Measurements from ENCODE around the gene SIX1.
A peak's percentile ranks its signal among the peaks of the same experiment; 100 is the strongest.

The SIX1 gene

GRCh38 chr14:60647837-60648248, 1.4 kb downstream of the SIX1 start:
- POLR2A ChIA-PET, result interaction anchor here (0.8 to 3.2 kb wide), 6 partner anchors 9 to 76 kb away, joined by 3 to 28 read pairs (median 8); partner anchors contain the start of gene SIX4
- DNase-seq (ENCODE audit: extremely low spot score), result no peak

GRCh38 chr14:60647081-60647836, 2.0 kb downstream of the SIX1 start:
- TF ChIP-seq FOXK2 (IDR thresholded peaks at IDR 0.05), result no peak
- no peak for TF ChIP-seq ZNF384 (IDR thresholded peaks at IDR 0.05)
- TF ChIP-seq LEF1 (IDR thresholded peaks at IDR 0.05; ENCODE audit: borderline replicate concordance), result no peak
- no peak for TF ChIP-seq SP1 (IDR thresholded peaks at IDR 0.05)
- CTCF ChIA-PET, result interaction anchor here (0.6 to 0.8 kb wide), 2 partner anchors 7 to 13 kb away, joined by 3 read pairs; no protein-coding TSS in a partner anchor
- POLR2A ChIA-PET, result interaction anchor here (1.1 to 3.2 kb wide), 6 partner anchors 9 to 333 kb away, joined by 3 to 28 read pairs (median 11); partner anchors contain the start of genes SLC38A6 and TRMT5
- no peak for DNase-seq (ENCODE audit: extremely low spot score)

More at GRCh38 chr14:60647837-60648248, 1.4 kb downstream of the SIX1 start:
- CTCF ChIA-PET, result no interaction called here
- TF ChIP-seq ZNF384 (IDR thresholded peaks at IDR 0.05) (no peak), FOXK2 (IDR thresholded peaks at IDR 0.05) (no peak), SUZ12 (IDR thresholded peaks at IDR 0.05) (no peak), TARDBP (IDR thresholded peaks at IDR 0.05) (no peak), HDGF (IDR thresholded peaks at IDR 0.05; ENCODE audit: borderline replicate concordance) (no peak), ARNT (IDR thresholded peaks at IDR 0.05) (no peak)

GRCh38 chr14:60646226-60646818, 3.0 kb downstream of the SIX1 start:
- DNase-seq (ENCODE audit: extremely low spot score), result no peak
- TF ChIP-seq CTBP1 (IDR thresholded peaks at IDR 0.05; ENCODE audit: borderline replicate concordance), result 0 out of 2 replicates have a peak, but pooled peaks have one; percentile 10
- TF ChIP-seq ELF4 (IDR thresholded peaks at IDR 0.05), result no peak
- TF ChIP-seq NFRKB (IDR thresholded peaks at IDR 0.05), result no peak
- no peak for TF ChIP-seq L3MBTL2 (conservative IDR thresholded peaks at IDR 0.05)
- TF ChIP-seq HDGF (IDR thresholded peaks at IDR 0.05; ENCODE audit: borderline replicate concordance), result no peak
- TF ChIP-seq ZNF384 (IDR thresholded peaks at IDR 0.05), result peak; percentile 90
- no peak for TF ChIP-seq PKNOX1 (IDR thresholded peaks at IDR 0.05)
- no peak for TF ChIP-seq FOXA1 (IDR thresholded peaks at IDR 0.05)
- ChIA-PET CTCF (interaction anchor here (0.6 to 0.9 kb wide), 4 partner anchors 8 to 376 kb away, joined by 3 read pairs; no protein-coding TSS in a partner anchor), POLR2A (interaction anchor here (0.8 to 2.9 kb wide), 3 partner anchors 9 to 334 kb away, joined by 3 to 10 read pairs (median 6); partner anchors contain the start of genes SLC38A6 and TRMT5)

GRCh38 chr14:60645126-60645741, 4.0 kb downstream of the SIX1 start:
- DNase-seq (ENCODE audit: extremely low spot score), result no peak
- POLR2A ChIA-PET, result interaction anchor here (0.9 to 2.9 kb wide), 3 partner anchors 11 to 542 kb away, joined by 3 to 11 read pairs (median 10); no protein-coding TSS in a partner anchor
- no peak for TF ChIP-seq PKNOX1 (IDR thresholded peaks at IDR 0.05)
- TF ChIP-seq ZNF384 (IDR thresholded peaks at IDR 0.05), result no peak
- no peak for TF ChIP-seq ELF4 (IDR thresholded peaks at IDR 0.05)
- CTCF ChIA-PET, result interaction anchor here (0.6 to 1.0 kb wide), 3 partner anchors 10 to 615 kb away, joined by 3 read pairs; no protein-coding TSS in a partner anchor

GRCh38 chr14:60644666-60645065, 4.6 kb downstream of the SIX1 start:
- CTCF ChIA-PET, result interaction anchor here (0.6 to 1.0 kb wide), 3 partner anchors 10 to 1504 kb away, joined by 3 to 5 read pairs (median 3); no protein-coding TSS in a partner anchor

GRCh38 chr14:60643463-60644314, 5.6 kb downstream of the SIX1 start:
- TF ChIP-seq HDGF (IDR thresholded peaks at IDR 0.05; ENCODE audit: borderline replicate concordance) (no peak), FOXM1 (IDR thresholded peaks at IDR 0.05; ENCODE audit: borderline replicate concordance) (no peak), LEF1 (IDR thresholded peaks at IDR 0.05; ENCODE audit: borderline replicate concordance) (no peak), NFRKB (IDR thresholded peaks at IDR 0.05) (no peak), ELF4 (IDR thresholded peaks at IDR 0.05) (no peak), ZNF384 (IDR thresholded peaks at IDR 0.05) (no peak), BHLHE40 (IDR thresholded peaks at IDR 0.05; ENCODE audit: borderline replicate concordance) (no peak), FOXA1 (IDR thresholded peaks at IDR 0.05) (no peak), TARDBP (IDR thresholded peaks at IDR 0.05) (no peak), L3MBTL2 (conservative IDR thresholded peaks at IDR 0.05) (no peak), PKNOX1 (IDR thresholded peaks at IDR 0.05) (no peak), SUZ12 (IDR thresholded peaks at IDR 0.05) (no peak), SP1 (IDR thresholded peaks at IDR 0.05) (no peak), CTBP1 (IDR thresholded peaks at IDR 0.05; ENCODE audit: borderline replicate concordance) (no peak), ARNT (IDR thresholded peaks at IDR 0.05) (no peak), FOXK2 (IDR thresholded peaks at IDR 0.05) (no peak)
- no peak for DNase-seq (ENCODE audit: extremely low spot score)
- POLR2A ChIA-PET, result interaction anchor here (1.1 to 2.9 kb wide), 3 partner anchors 13 to 16 kb away, joined by 4 to 11 read pairs (median 10); no protein-coding TSS in a partner anchor
- CTCF ChIA-PET, result interaction anchor here (0.6 to 1.6 kb wide), 4 partner anchors 11 to 1503 kb away, joined by 3 to 6 read pairs (median 4); no protein-coding TSS in a partner anchor

More at GRCh38 chr14:60644666-60645065, 4.6 kb downstream of the SIX1 start:
- TF ChIP-seq BHLHE40 (IDR thresholded peaks at IDR 0.05; ENCODE audit: borderline replicate concordance) (no peak), FOXA1 (IDR thresholded peaks at IDR 0.05) (no peak), ELF4 (IDR thresholded peaks at IDR 0.05) (no peak), L3MBTL2 (conservative IDR thresholded peaks at IDR 0.05) (no peak), SUZ12 (IDR thresholded peaks at IDR 0.05) (no peak)
- POLR2A ChIA-PET, result interaction anchor here (0.9 to 2.9 kb wide), 3 partner anchors 12 to 542 kb away, joined by 3 to 11 read pairs (median 10); no protein-coding TSS in a partner anchor
- DNase-seq (ENCODE audit: extremely low spot score), result no peak
